ENCODE data around the gene UNC5A. TPM values are rescaled to one million over a fixed set of nuclear protein-coding genes. Genes with fewer than 3 reads are reported as not detected.

Gene UNC5A
- total and polyA plus RNA-seq, 2 of the 8 experiments (the other 6 are each of a cell fraction or from before 2014, with no cell fraction given): 4.0 to 7.6 TPM

DNA sequence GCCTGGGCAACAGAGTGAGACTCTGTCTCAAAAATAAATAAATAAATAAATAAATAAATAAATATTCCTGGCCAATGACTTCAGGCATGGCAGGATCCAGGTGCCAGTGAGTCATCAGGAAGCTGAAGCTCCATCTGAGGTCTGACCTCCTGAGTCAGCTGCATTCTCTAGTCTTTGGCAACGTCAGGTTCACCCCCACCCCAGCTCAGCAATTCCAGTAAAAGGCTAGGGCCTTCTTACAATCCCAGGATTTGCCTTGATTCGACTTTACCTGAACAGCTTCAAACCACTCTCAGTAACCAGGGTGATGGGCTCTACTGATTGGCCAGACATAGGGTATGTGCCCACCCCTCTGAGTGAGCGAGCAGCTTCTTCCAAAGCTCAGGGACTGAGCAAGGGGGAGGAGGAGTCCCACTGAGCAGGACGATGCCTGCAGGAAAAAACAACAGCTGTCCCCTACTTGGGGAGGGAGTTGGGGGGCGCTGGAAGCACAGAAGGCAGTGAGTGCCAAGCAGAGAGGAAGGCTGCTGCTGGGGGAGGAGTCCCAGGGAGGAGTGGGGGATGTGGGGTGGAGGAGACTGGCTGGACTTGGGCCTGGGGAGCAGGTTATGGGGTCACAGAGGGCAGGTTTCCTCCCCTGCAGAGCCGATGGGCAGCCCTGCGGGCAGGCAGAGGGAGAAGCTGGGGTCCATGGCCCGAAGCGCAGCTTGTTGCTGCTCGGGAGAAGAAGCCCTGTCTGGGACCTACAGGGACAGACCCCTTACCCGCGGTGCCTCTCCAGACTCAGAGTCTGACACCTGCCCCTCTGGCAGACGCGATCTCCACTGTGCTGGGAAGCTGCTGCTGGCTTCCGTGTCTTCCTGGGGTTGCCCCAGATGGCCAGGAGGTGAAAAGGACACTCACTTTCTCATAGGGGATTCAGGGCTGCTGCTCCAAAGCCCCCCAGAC, 25.9 kb upstream of the UNC5A start:
- 51% methylated on average over 14 of the region's 15 CpGs; no CpG with 5 or more reads in 1 of the 2 experiments for WGBS, 2 experiments (ENCODE audit: extremely low coverage in 1 of 2, insufficient coverage in 1 of 2, insufficient read length in 1 of 2, insufficient replicate concordance in 2 of 2, low coverage in 1 of 2, low lambda C conversion rate in 2 of 2, missing lambda C conversion rate in 1 of 2)
- no peak for FAIRE-seq

More for the DNA sequence above, 25.9 kb upstream of the UNC5A start:
- H2AK5ac ChIP-seq (ENCODE audit: low read depth, low read length): no peak overlapping the region
- no peak overlapping the region for H3K14ac ChIP-seq (ENCODE audit: insufficient read length)
- H4K8ac ChIP-seq (ENCODE audit: extremely low read depth, insufficient read depth, low read length): 0 out of 2 replicates have a peak overlapping the region, but pooled peaks have one; percentile 45
- H3K23ac ChIP-seq (ENCODE audit: insufficient read length): no peak overlapping the region
- TF ChIP-seq JUND (IDR thresholded peaks at IDR 0.05; ENCODE audit: low read length) (peak; percentile 74), EP300 (IDR thresholded peaks at IDR 0.05; ENCODE audit: borderline replicate concordance in 1 of 2, low read depth in 2 of 2, low read length in 2 of 2) (no peak), MAFK (IDR thresholded peaks at IDR 0.05; ENCODE audit: low read depth, low read length) (peak; percentile 41; the same call in 1 of the 2 replicates), ASH2L (IDR thresholded peaks at IDR 0.05; ENCODE audit: low read length) (no peak), CTBP2 (IDR thresholded peaks at IDR 0.05; ENCODE audit: borderline replicate concordance, insufficient read depth, insufficient read length, low read length) (peak; percentile 32)
- H3K79me2 ChIP-seq (ENCODE audit: control insufficient read depth in 1 of 2, insufficient read depth in 2 of 2, low read length in 2 of 2): no peaks in the 10 kb centered on the region
- H3K79me1 ChIP-seq (ENCODE audit: low read depth, low read length): no peaks in the 10 kb centered on the region
- H4K91ac ChIP-seq (replicated peaks; ENCODE audit: insufficient read length, low read length): peak overlapping the region; percentile 62
- H3K36me3 ChIP-seq (ENCODE audit: control insufficient read depth in 2 of 4, insufficient read depth in 4 of 4, low read length in 3 of 4): no peaks in the 10 kb centered on the region
- no peaks in the 10 kb centered on the region for H3K9me3 ChIP-seq (ENCODE audit: insufficient read depth in 2 of 2, low read depth in 1 of 2, low read length in 1 of 2)
- H3K56ac ChIP-seq (replicated peaks; ENCODE audit: insufficient read length, low read depth, low read length): no peak overlapping the region
- H2BK120ac ChIP-seq (replicated peaks; ENCODE audit: low read depth, low read length): no peak overlapping the region
- H4K5ac ChIP-seq (ENCODE audit: insufficient read length, low read depth, low read length): no peak overlapping the region
- H3K27ac ChIP-seq (ENCODE audit: low read depth, low read length): no peak overlapping the region
- H2BK20ac ChIP-seq (ENCODE audit: low read length): peak overlapping the region; percentile 55; the same call in 1 of the 2 replicates
- peak overlapping the region; percentile 12 for H2BK15ac ChIP-seq (ENCODE audit: low read length)
- peak in 1 of 2 experiments; percentile 64 for DNase-seq (ENCODE audit: low read depth in 1 of 2, low spot score in 2 of 2)
- ChIA-PET POLR2A (ENCODE audit: partially characterized antibody) (interaction anchor here (1.1 to 1.7 kb wide), 2 partner anchors 9 to 97 kb away, joined by 4 read pairs; no protein-coding TSS in a partner anchor), CTCF (ENCODE audit: partially characterized antibody) (interaction anchor here (0.7 to 2.0 kb wide), 19 partner anchors 8 to 120 kb away, joined by 3 to 6 read pairs (median 3); no protein-coding TSS in a partner anchor)
- peak overlapping the region; percentile 53; the same call in 1 of the 2 replicates for H2BK5ac ChIP-seq (ENCODE audit: low read depth, low read length)
- peak overlapping the region in 1 of 2 experiments; percentile 36; a peak in 1 of 4 replicates for H3K4me2 ChIP-seq (ENCODE audit: insufficient read depth in 1 of 2, low read depth in 2 of 2, low read length in 2 of 2)
- H3K4ac ChIP-seq (replicated peaks; ENCODE audit: insufficient read length, low read depth, low read length): no peak overlapping the region
- H4K20me1 ChIP-seq (replicated peaks in 1 of 2; ENCODE audit: control insufficient read depth in 1 of 2, insufficient read depth in 2 of 2, low read length in 2 of 2): no peaks in the 10 kb centered on the region
- H3K4me3 ChIP-seq (ENCODE audit: extremely low read depth in 1 of 4, insufficient read depth in 2 of 4, low read depth in 3 of 4, low read length in 4 of 4): no peak overlapping the region
- no peak overlapping the region for H3K9ac ChIP-seq (replicated peaks in 1 of 4; ENCODE audit: extremely low read depth in 1 of 4, low read depth in 3 of 4, low read length in 3 of 4)
- no peaks in the 10 kb centered on the region for H3K23me2 ChIP-seq (ENCODE audit: low read depth, low read length)
- no peak overlapping the region for H2AFZ ChIP-seq (ENCODE audit: low read length)
- H3K27me3 ChIP-seq (replicated peaks in 1 of 4; ENCODE audit: control insufficient read depth in 3 of 4, extremely low read depth in 1 of 4, insufficient read depth in 3 of 4, low read length in 3 of 4): peaks cover 0 to 2% (median under 1%) of the 10 kb centered on the region in 4 experiments; a peak in 1 of 7 replicates
- no peak overlapping the region; the same call in 1 of the 2 replicates for H3K18ac ChIP-seq (ENCODE audit: extremely low read depth, low read length)
- H2BK12ac ChIP-seq (ENCODE audit: low read depth, low read length): peak overlapping the region; percentile 81; the same call in 1 of the 2 replicates
- H3K4me1 ChIP-seq (replicated peaks in 1 of 4; ENCODE audit: control insufficient read depth in 3 of 4, insufficient read depth in 4 of 4, low read length in 3 of 4): peaks cover 0 to 26% (median 16%) of the 10 kb centered on the region in 4 experiments; a peak in 6 of 7 replicates

Measured in H1 (cell line).